Gastrocnemius medialis (tissue), 4 donors: ENCODE results near the gene ADAM12. TPM values are rescaled to one million over a fixed set of nuclear protein-coding genes. Genes with fewer than 3 reads are reported as not detected.

Experiments
- ATAC-seq, 2 donors: fragments of 150-250 bp; one replicate each; pipeline ENCODE4 v1.9.1; 2016
- DNase-seq, 2 donors: peaks; one replicate each; pipeline ENCODE4 v3.0.0-alpha.2; 2019
- H3K27ac ChIP-seq, 4 donors: fragments of 200-600 bp; sonication (generic); 1 replicate in 1 of 4; 2 replicates in 3 of 4; pipeline ENCODE4 v1.5.1; 2016 to 2018; ENCODE audit warnings: mild to moderate bottlenecking in 2 of 4, moderate library complexity in 1 of 4
- H3K27me3 ChIP-seq, 3 donors: fragments of 200-600 bp; sonication (generic) in 2 of 3; 1 replicate in 1 of 3; 2 replicates in 2 of 3; pipeline versions ENCODE4 v1.5.1 to v1.6.0; 2016 to 2019; ENCODE audit warnings: mild to moderate bottlenecking in 1 of 3, moderate library complexity in 1 of 3
- H3K36me3 ChIP-seq, 2 donors: fragments of 200-600 bp; sonication (generic) in 1 of 2; one replicate each; pipeline ENCODE4 v1.5.1; 2017 to 2018
- H3K4me1 ChIP-seq, 2 donors: fragments of 200-600 bp; sonication (generic) in 1 of 2; one replicate each; pipeline ENCODE4 v1.5.1; 2016 to 2017; ENCODE audit warnings: mild to moderate bottlenecking in 2 of 2
- H3K4me3 ChIP-seq, 4 donors: fragments of 200-600 bp; sonication (generic) in 3 of 4; 1 replicate in 1 of 4; 2 replicates in 3 of 4; pipeline ENCODE4 v1.5.1; 2016 to 2019; ENCODE audit warnings: mild to moderate bottlenecking in 2 of 4
- H3K9me3 ChIP-seq, 3 donors: fragments of 200-600 bp; sonication (generic) in 2 of 3; 1 replicate in 1 of 3; 2 replicates in 2 of 3; pipeline ENCODE4 v1.5.1; 2016 to 2019
- CTCF ChIP-seq, 5 experiments: fragments of 450-650 bp in 3 of 5; fragments of 200-600 bp in 2 of 5; sonication (generic) in 2 of 5; IDR thresholded peaks in 4 of 5; conservative IDR thresholded peaks in 1 of 5; 1 replicate in 4 of 5; 2 replicates in 1 of 5; pipeline ENCODE4 v1.5.1; 2016 to 2019; ENCODE audit warnings: antibody characterized with exemption in 5 of 5, mild to moderate bottlenecking in 3 of 5, moderate library complexity in 3 of 5
- POLR2A ChIP-seq, 2 donors: fragments of 450-650 bp; IDR thresholded peaks; one replicate each; pipeline ENCODE4 v1.6.1; 2017; ENCODE audit warnings: antibody characterized with exemption in 2 of 2, mild to moderate bottlenecking in 2 of 2, moderate library complexity in 2 of 2
- in situ Hi-C, 4 donors: fragments of 200-750 bp; cut with MboI; loops; one replicate each; pipeline versions ENCODE4 v1.15.0 to v1.8.0; 2017; ENCODE audit warnings: low sequenced_read_pairs in 4 of 4
- intact Hi-C: fragments of 100-400 bp; cut with DNase I; formaldehyde crosslinking; loops from one replicate; pipeline ENCODE4 v1.15.1; 2023; ENCODE audit warnings: low total_unique reads
- total RNA-seq, 4 donors: library from RNA; depleted of rRNA; stranded (reverse); fragments of >200 nt; gene quantifications; one replicate each; pipeline versions ENCODE4 v1.1.0 to v1.2.3, GENCODE V29; 2016

Gene ADAM12
- total RNA-seq, 4 donors from 2014 or later, result 0.10 TPM; not detected in 3

GRCh38 chr10:126225672-126226008 lies 162.6 kb downstream of the ADAM12 start:
- H3K4me3 ChIP-seq, result no peak overlapping the region
- TF ChIP-seq CTCF (IDR thresholded peaks at IDR 0.05 in 4 of 5, conservative IDR thresholded peaks at IDR 0.05 in 1 of 5) (no peak), POLR2A (IDR thresholded peaks at IDR 0.05) (no peak)
- H3K4me1 ChIP-seq, result no peaks in the 10 kb centered on the region
- intact Hi-C loops (no loop called here), in situ Hi-C loops (no loop called here)
- ATAC-seq (no peak), DNase-seq (no peak)
- H3K36me3 ChIP-seq, result no peaks in the 10 kb centered on the region
- no peak overlapping the region for H3K27ac ChIP-seq
- no peaks in the 10 kb centered on the region for H3K9me3 ChIP-seq
- no peaks in the 10 kb centered on the region for H3K27me3 ChIP-seq

DNA sequence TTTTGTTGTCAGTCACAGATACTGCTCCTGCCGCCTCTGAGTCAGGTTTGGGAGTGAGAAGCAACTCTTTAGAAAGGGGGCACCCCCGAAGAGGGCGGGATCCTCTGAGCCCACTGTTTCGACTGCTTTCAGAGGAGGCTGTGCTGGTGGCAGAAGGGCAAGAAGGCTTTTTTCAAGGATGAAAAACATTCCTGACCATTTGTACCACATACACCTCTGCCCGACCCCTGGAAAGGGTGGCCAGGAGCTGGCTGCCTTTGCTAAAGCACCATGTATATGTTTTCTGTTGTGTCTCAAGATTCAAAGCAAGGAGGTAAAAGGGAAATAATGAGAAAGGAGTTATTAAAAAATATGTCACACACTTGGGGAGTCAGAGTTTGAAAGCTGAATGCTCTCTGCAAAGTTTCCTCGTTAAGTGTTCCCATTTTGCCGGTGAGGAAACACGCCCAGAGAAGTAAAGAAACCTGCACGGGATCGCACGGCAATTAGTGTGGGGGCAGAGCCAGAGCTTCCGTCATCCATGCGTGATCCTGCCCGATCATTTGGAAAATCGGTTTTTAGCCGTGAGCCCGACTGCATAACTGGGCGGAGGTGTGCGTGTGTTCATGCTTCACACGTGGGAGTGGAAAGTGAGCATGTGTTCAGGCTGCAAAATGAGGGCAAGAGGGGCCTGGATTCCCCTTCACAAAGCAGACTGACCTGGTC lies 163.2 kb downstream of the ADAM12 start:
- in situ Hi-C loops, result no loop called here
- no peak for DNase-seq
- H3K27ac ChIP-seq, result no peak overlapping the region
- no peak for TF ChIP-seq CTCF (IDR thresholded peaks at IDR 0.05 in 4 of 5, conservative IDR thresholded peaks at IDR 0.05 in 1 of 5)
- TF ChIP-seq POLR2A (IDR thresholded peaks at IDR 0.05), result no peak
- H3K36me3 ChIP-seq, result no peaks in the 10 kb centered on the region
- H3K27me3 ChIP-seq, result no peaks in the 10 kb centered on the region
- no peaks in the 10 kb centered on the region for H3K9me3 ChIP-seq
- ATAC-seq, result no peak
- H3K4me1 ChIP-seq, result no peaks in the 10 kb centered on the region
- H3K4me3 ChIP-seq, result no peak overlapping the region
- intact Hi-C loops, result no loop called here

DNA sequence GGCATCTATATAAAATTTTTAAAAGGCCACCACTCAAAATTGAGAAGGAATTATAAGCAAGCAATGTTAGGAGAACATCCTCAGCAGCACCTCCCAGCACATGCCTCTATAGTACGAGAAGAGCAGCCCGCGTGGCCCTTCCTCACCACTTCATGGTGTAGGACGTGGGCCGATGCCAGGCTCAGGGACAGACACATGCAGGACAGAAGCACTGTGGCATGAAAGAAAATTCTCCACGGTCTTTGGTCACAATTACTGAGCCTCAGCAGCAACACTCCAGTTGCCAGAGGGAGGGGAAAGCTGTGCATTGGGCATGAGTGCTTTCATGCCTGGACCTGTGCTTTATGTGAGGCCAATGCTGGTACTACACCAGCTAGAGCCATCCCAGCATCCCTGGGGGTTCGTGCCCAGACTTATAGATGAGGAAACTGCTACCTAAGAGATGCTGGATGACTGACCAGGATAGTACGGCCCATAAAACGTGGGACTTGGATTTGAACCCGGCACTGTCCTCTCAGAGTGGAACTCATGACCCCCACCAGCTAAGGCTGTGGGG lies 164.7 kb downstream of the ADAM12 start:
- H3K27ac ChIP-seq, result no peak overlapping the region
- H3K9me3 ChIP-seq, result no peaks in the 10 kb centered on the region
- no peaks in the 10 kb centered on the region for H3K36me3 ChIP-seq
- H3K27me3 ChIP-seq, result no peaks in the 10 kb centered on the region
- intact Hi-C loops (no loop called here), in situ Hi-C loops (no loop called here)
- DNase-seq (no peak), ATAC-seq (no peak)
- H3K4me1 ChIP-seq, result no peaks in the 10 kb centered on the region
- TF ChIP-seq CTCF (IDR thresholded peaks at IDR 0.05 in 4 of 5, conservative IDR thresholded peaks at IDR 0.05 in 1 of 5) (no peak), POLR2A (IDR thresholded peaks at IDR 0.05) (no peak)
- no peak overlapping the region for H3K4me3 ChIP-seq

GRCh38 chr10:126222736-126223511 lies 165.4 kb downstream of the ADAM12 start:
- no peaks in the 10 kb centered on the region for H3K9me3 ChIP-seq
- H3K4me1 ChIP-seq, result no peaks in the 10 kb centered on the region
- intact Hi-C loops (no loop called here), in situ Hi-C loops (no loop called here)
- H3K36me3 ChIP-seq, result no peaks in the 10 kb centered on the region
- DNase-seq (no peak), ATAC-seq (no peak)
- TF ChIP-seq CTCF (IDR thresholded peaks at IDR 0.05 in 4 of 5, conservative IDR thresholded peaks at IDR 0.05 in 1 of 5), result no peak
- TF ChIP-seq POLR2A (IDR thresholded peaks at IDR 0.05), result no peak
- H3K27me3 ChIP-seq, result no peaks in the 10 kb centered on the region
- H3K4me3 ChIP-seq, result no peak overlapping the region
- H3K27ac ChIP-seq, result no peak overlapping the region
